ENCODE results near the gene PHACTR3.

Gene PHACTR3

GRCh38 chr20:59575653-59576052, 28.7 kb upstream of the PHACTR3 start:
- no peaks in the 10 kb centered on the region for H3K79me2 ChIP-seq (ENCODE audit: control insufficient read depth, insufficient read depth, low read length, poor library complexity)
- H2BK5ac ChIP-seq (ENCODE audit: low read depth, low read length, poor library complexity), result no peak overlapping the region
- H3K36me3 ChIP-seq (ENCODE audit: control insufficient read depth in 1 of 2, insufficient read depth in 2 of 2, low read length in 2 of 2), result no peaks in the 10 kb centered on the region
- no peak overlapping the region for H3K4me3 ChIP-seq (ENCODE audit: low read depth, low read length)
- peaks cover 9% of the 10 kb centered on the region for H3K9me3 ChIP-seq (ENCODE audit: insufficient read depth, low read depth, low read length)
- no peak overlapping the region for H2AFZ ChIP-seq (ENCODE audit: insufficient read depth, low read length, poor library complexity)
- no peak overlapping the region for H3K9ac ChIP-seq (ENCODE audit: low read length)
- no peak overlapping the region for H3K4me2 ChIP-seq (ENCODE audit: low read length)
- no peaks in the 10 kb centered on the region for H3K79me1 ChIP-seq (ENCODE audit: low read length)
- H3K27ac ChIP-seq (ENCODE audit: low read depth, low read length), result no peak overlapping the region
- H3K14ac ChIP-seq (ENCODE audit: low read length), result no peak overlapping the region
- no peak for DNase-seq
- no peak overlapping the region for H4K12ac ChIP-seq (ENCODE audit: low read depth, low read length)
- H3K23ac ChIP-seq (ENCODE audit: low read length), result no peak overlapping the region
- no peak overlapping the region for H4K8ac ChIP-seq (ENCODE audit: low read depth, low read length)
- no CpG with 5 or more reads among the region's 1 CpG for WGBS (ENCODE audit: extremely low coverage, insufficient coverage, insufficient read length)
- no peaks in the 10 kb centered on the region for H3K4me1 ChIP-seq (ENCODE audit: control insufficient read depth in 1 of 2, insufficient read depth in 2 of 2, low read length in 2 of 2)
- H4K91ac ChIP-seq (ENCODE audit: low read depth, low read length), result no peak overlapping the region
- H2BK12ac ChIP-seq (ENCODE audit: low read length), result no peak overlapping the region
- no peak overlapping the region for H2BK120ac ChIP-seq (ENCODE audit: insufficient read depth, low read length, poor library complexity)
- H3K4ac ChIP-seq (ENCODE audit: low read depth, low read length), result no peak overlapping the region
- peaks cover 38% of the 10 kb centered on the region for H3K27me3 ChIP-seq (ENCODE audit: insufficient read depth, low read length)
- H2AK5ac ChIP-seq (ENCODE audit: low read length), result no peak overlapping the region
- no peak overlapping the region for H3K18ac ChIP-seq (ENCODE audit: low read length)

- no CpG with 5 or more reads among the region's 18 CpGs for WGBS (ENCODE audit: extremely low coverage, insufficient coverage, insufficient read length)
- H4K91ac ChIP-seq (ENCODE audit: low read depth, low read length), result no peak overlapping the region
- no peak overlapping the region for H3K18ac ChIP-seq (ENCODE audit: low read length)
- H4K12ac ChIP-seq (ENCODE audit: low read depth, low read length), result no peak overlapping the region
- no peak overlapping the region for H2AFZ ChIP-seq (ENCODE audit: insufficient read depth, low read length, poor library complexity)
- no peak overlapping the region for H2BK120ac ChIP-seq (ENCODE audit: insufficient read depth, low read length, poor library complexity)
- H4K8ac ChIP-seq (ENCODE audit: low read depth, low read length), result no peak overlapping the region
- peaks cover 38% of the 10 kb centered on the region for H3K27me3 ChIP-seq (ENCODE audit: insufficient read depth, low read length)
- no peaks in the 10 kb centered on the region for H3K4me1 ChIP-seq (ENCODE audit: control insufficient read depth in 1 of 2, insufficient read depth in 2 of 2, low read length in 2 of 2)
- no peak overlapping the region for H3K4ac ChIP-seq (ENCODE audit: low read depth, low read length)
- H3K4me3 ChIP-seq (ENCODE audit: low read depth, low read length), result no peak overlapping the region
- H3K9me3 ChIP-seq (ENCODE audit: insufficient read depth, low read depth, low read length), result peaks cover 9% of the 10 kb centered on the region
- no peaks in the 10 kb centered on the region for H3K79me1 ChIP-seq (ENCODE audit: low read length)
- H2BK5ac ChIP-seq (ENCODE audit: low read depth, low read length, poor library complexity), result no peak overlapping the region
- no peak overlapping the region for H3K9ac ChIP-seq (ENCODE audit: low read length)
- no peaks in the 10 kb centered on the region for H3K36me3 ChIP-seq (ENCODE audit: control insufficient read depth in 1 of 2, insufficient read depth in 2 of 2, low read length in 2 of 2)
- DNase-seq, result no peak
- no peak overlapping the region for H3K14ac ChIP-seq (ENCODE audit: low read length)
- H3K23ac ChIP-seq (ENCODE audit: low read length), result no peak overlapping the region
- no peak overlapping the region for H3K27ac ChIP-seq (ENCODE audit: low read depth, low read length)
- no peak overlapping the region for H2AK5ac ChIP-seq (ENCODE audit: low read length)
- H2BK12ac ChIP-seq (ENCODE audit: low read length), result no peak overlapping the region
- no peak overlapping the region for H3K4me2 ChIP-seq (ENCODE audit: low read length)
- no peaks in the 10 kb centered on the region for H3K79me2 ChIP-seq (ENCODE audit: control insufficient read depth, insufficient read depth, low read length, poor library complexity)
Observed at GRCh38 chr20:59576216-59576953, 28.0 kb upstream of the PHACTR3 start.

- Histone ChIP-seq H3K9ac (ENCODE audit: low read length) (no peak overlapping the region), H3K4me3 (ENCODE audit: low read depth, low read length) (no peak overlapping the region), H2BK5ac (ENCODE audit: low read depth, low read length, poor library complexity) (no peak overlapping the region), H2BK12ac (ENCODE audit: low read length) (no peak overlapping the region), H4K8ac (ENCODE audit: low read depth, low read length) (no peak overlapping the region), H3K27ac (ENCODE audit: low read depth, low read length) (no peak overlapping the region), H3K14ac (ENCODE audit: low read length) (no peak overlapping the region), H3K79me1 (ENCODE audit: low read length) (no peaks in the 10 kb centered on the region), H3K36me3 (ENCODE audit: control insufficient read depth in 1 of 2, insufficient read depth in 2 of 2, low read length in 2 of 2) (no peaks in the 10 kb centered on the region), H3K9me3 (ENCODE audit: insufficient read depth, low read depth, low read length) (peaks cover 9% of the 10 kb centered on the region), H2AFZ (ENCODE audit: insufficient read depth, low read length, poor library complexity) (no peak overlapping the region), H3K18ac (ENCODE audit: low read length) (no peak overlapping the region), H4K12ac (ENCODE audit: low read depth, low read length) (no peak overlapping the region), H3K4me2 (ENCODE audit: low read length) (peak overlapping the region; percentile 52), H3K79me2 (ENCODE audit: control insufficient read depth, insufficient read depth, low read length, poor library complexity) (no peaks in the 10 kb centered on the region), H3K27me3 (ENCODE audit: insufficient read depth, low read length) (peaks cover 38% of the 10 kb centered on the region), H2AK5ac (ENCODE audit: low read length) (no peak overlapping the region), H3K4ac (ENCODE audit: low read depth, low read length) (no peak overlapping the region), H2BK120ac (ENCODE audit: insufficient read depth, low read length, poor library complexity) (no peak overlapping the region), H3K4me1 (ENCODE audit: control insufficient read depth in 1 of 2, insufficient read depth in 2 of 2, low read length in 2 of 2) (no peaks in the 10 kb centered on the region), H4K91ac (ENCODE audit: low read depth, low read length) (no peak overlapping the region), H3K23ac (ENCODE audit: low read length) (no peak overlapping the region)
- WGBS (ENCODE audit: extremely low coverage, insufficient coverage, insufficient read length), result no CpG with 5 or more reads among the region's 95 CpGs
- DNase-seq, result no peak
Observed at GRCh38 chr20:59577037-59577808, 27.1 kb upstream of the PHACTR3 start.

GRCh38 chr20:59577809-59578435, 26.4 kb upstream of the PHACTR3 start:
- Histone ChIP-seq H3K27ac (ENCODE audit: low read depth, low read length) (no peak overlapping the region), H2AK5ac (ENCODE audit: low read length) (no peak overlapping the region), H3K4ac (ENCODE audit: low read depth, low read length) (no peak overlapping the region), H3K4me2 (ENCODE audit: low read length) (no peak overlapping the region), H3K18ac (ENCODE audit: low read length) (no peak overlapping the region), H4K12ac (ENCODE audit: low read depth, low read length) (no peak overlapping the region), H3K14ac (ENCODE audit: low read length) (no peak overlapping the region), H3K9me3 (ENCODE audit: insufficient read depth, low read depth, low read length) (peaks cover 9% of the 10 kb centered on the region), H3K9ac (ENCODE audit: low read length) (no peak overlapping the region), H2AFZ (ENCODE audit: insufficient read depth, low read length, poor library complexity) (no peak overlapping the region), H3K23ac (ENCODE audit: low read length) (no peak overlapping the region), H2BK5ac (ENCODE audit: low read depth, low read length, poor library complexity) (no peak overlapping the region), H3K4me1 (ENCODE audit: control insufficient read depth in 1 of 2, insufficient read depth in 2 of 2, low read length in 2 of 2) (no peaks in the 10 kb centered on the region), H3K27me3 (ENCODE audit: insufficient read depth, low read length) (peaks cover 38% of the 10 kb centered on the region), H3K79me1 (ENCODE audit: low read length) (no peaks in the 10 kb centered on the region), H3K79me2 (ENCODE audit: control insufficient read depth, insufficient read depth, low read length, poor library complexity) (no peaks in the 10 kb centered on the region), H2BK120ac (ENCODE audit: insufficient read depth, low read length, poor library complexity) (no peak overlapping the region), H3K36me3 (ENCODE audit: control insufficient read depth in 1 of 2, insufficient read depth in 2 of 2, low read length in 2 of 2) (no peaks in the 10 kb centered on the region), H4K8ac (ENCODE audit: low read depth, low read length) (no peak overlapping the region), H4K91ac (ENCODE audit: low read depth, low read length) (no peak overlapping the region), H2BK12ac (ENCODE audit: low read length) (no peak overlapping the region), H3K4me3 (ENCODE audit: low read depth, low read length) (no peak overlapping the region)
- WGBS (ENCODE audit: extremely low coverage, insufficient coverage, insufficient read length), result no CpG with 5 or more reads among the region's 18 CpGs
- DNase-seq, result no peak
